Limb (tissue), 2 donors: Measurements from ENCODE around the gene C1QTNF8.
A peak's percentile ranks its signal among the peaks of the same experiment; 100 is the strongest.

ENCODE experiments used
- DNase-seq, 2 donors: peaks; one replicate each; pipeline ENCODE4 v3.0.0-alpha.2; 2016; ENCODE audit errors: extremely low spot score in 2 of 2

C1QTNF8 gene

GRCh38 chr16:1061769-1062505 lies 34.1 kb downstream of the C1QTNF8 start:
- DNase-seq, result no peak

GRCh38 chr16:1060416-1061340 lies 35.4 kb downstream of the C1QTNF8 start:
- DNase-seq, result no peak

GRCh38 chr16:1059310-1059709 lies 36.7 kb downstream of the C1QTNF8 start:
- DNase-seq, result no peak

- no peak for DNase-seq
These were observed 37.8 kb downstream of the C1QTNF8 start for GRCh38 chr16:1058216-1058615.

GRCh38 chr16:1057252-1057932 lies 38.7 kb downstream of the C1QTNF8 start:
- DNase-seq, result peak in 1 of 2 donors; percentile 71

GRCh38 chr16:1056196-1056595 lies 39.8 kb downstream of the C1QTNF8 start:
- DNase-seq, result no peak

- DNase-seq, result no peak
These were observed 40.5 kb downstream of the C1QTNF8 start for GRCh38 chr16:1055557-1055924.

GRCh38 chr16:1054660-1055556 lies 41.1 kb downstream of the C1QTNF8 start:
- DNase-seq, result peak; percentile 56 to 83

- no peak for DNase-seq
These were observed 42.2 kb downstream of the C1QTNF8 start for GRCh38 chr16:1053700-1054368.

GRCh38 chr16:1053121-1053521 lies 42.9 kb downstream of the C1QTNF8 start:
- DNase-seq, result peak; percentile 65 to 73

- DNase-seq, result peak in 1 of 2 donors; percentile 51
These were observed 43.3 kb downstream of the C1QTNF8 start for GRCh38 chr16:1052721-1053120.

- DNase-seq, result no peak
These were observed 44.6 kb downstream of the C1QTNF8 start for GRCh38 chr16:1051446-1051845.

- DNase-seq, result no peak
These were observed 45.1 kb downstream of the C1QTNF8 start for GRCh38 chr16:1050921-1051320.

- peak in 1 of 2 donors; percentile 58 for DNase-seq
These were observed 45.5 kb downstream of the C1QTNF8 start for GRCh38 chr16:1050516-1050915.

- no peak for DNase-seq
These were observed 46.1 kb downstream of the C1QTNF8 start for GRCh38 chr16:1049976-1050247.

GRCh38 chr16:1049113-1049975 lies 46.7 kb downstream of the C1QTNF8 start:
- no peak for DNase-seq

GRCh38 chr16:1048442-1049112 lies 47.5 kb downstream of the C1QTNF8 start:
- peak; percentile 87 to 89 for DNase-seq

- DNase-seq, result no peak
These were observed 48.2 kb downstream of the C1QTNF8 start for GRCh38 chr16:1047801-1048200.

GRCh38 chr16:1047123-1047522 lies 48.9 kb downstream of the C1QTNF8 start:
- no peak for DNase-seq
